Activated CD8-positive, alpha-beta T cell treated with anti-CD3 and anti-CD28 coated beads for 36 hours (primary cell): ENCODE results near the gene PGC. TPM values are rescaled to one million over a fixed set of nuclear protein-coding genes. Genes with fewer than 3 reads are reported as not detected.
A peak's percentile ranks its signal among the peaks of the same experiment; 100 is the strongest.

Experiments used
- ATAC-seq: fragments of 200-7000 bp; cut with Tn5 transposase; one replicate; pipeline ENCODE4 v1.10.0; 2021; ENCODE audit warnings: mild to moderate bottlenecking, moderate library complexity
- CTCF ChIA-PET: fragments of 350-600 bp; sonication (Branson Sonifier 250); formaldehyde crosslinking; loops from one replicate; lab custom pipeline; 2021; ENCODE audit warnings: antibody characterized with exemption; lab: Charles Lee
- POLR2A ChIA-PET: fragments of 350-600 bp; sonication (Branson Sonifier 250); formaldehyde crosslinking; loops from one replicate; lab custom pipeline; 2021; ENCODE audit warnings: antibody characterized with exemption; lab: Charles Lee
- DNase-seq: peaks from one replicate; pipeline ENCODE4 v3.0.0-alpha.2; 2020
- H3K27ac Mint-ChIP-seq: one replicate; pipeline ENCODE4 v1.8.0; 2021; ENCODE audit warnings: mild to moderate bottlenecking, mixed read lengths
- H3K27me3 Mint-ChIP-seq: one replicate; pipeline ENCODE4 v1.8.0; 2021; ENCODE audit warnings: mixed read lengths
- H3K36me3 Mint-ChIP-seq: one replicate; pipeline ENCODE4 v1.8.0; 2021; ENCODE audit warnings: low read depth, mixed read lengths
- H3K4me1 Mint-ChIP-seq: one replicate; pipeline ENCODE4 v1.8.0; 2021; ENCODE audit warnings: low read depth, mixed read lengths
- H3K4me3 Mint-ChIP-seq: one replicate; pipeline ENCODE4 v1.8.0; 2021; ENCODE audit warnings: mild to moderate bottlenecking, moderate library complexity, mixed read lengths
- H3K9me3 Mint-ChIP-seq: one replicate; pipeline ENCODE4 v1.8.0; 2021; ENCODE audit warnings: mixed read lengths
- intact Hi-C: fragments of 100-400 bp; cut with micrococcal nuclease; formaldehyde crosslinking; loops from one replicate; pipeline ENCODE4 v1.10.0; 2022
- total RNA-seq, 2 experiments: library from RNA; stranded (reverse); gene quantifications; one replicate each; pipeline ENCODE4 v1.2.3, GENCODE V29; 2021
- TF ChIP-seq, protein P1 (sequence below): fragments of 200-600 bp; IDR thresholded peaks from one replicate; pipeline ENCODE4 v1.8.0; 2022; ENCODE audit warnings: antibody characterized with exemption, mild to moderate bottlenecking

The PGC gene
- total RNA-seq, 2 experiments from 2014 or later: not detected

DNA sequence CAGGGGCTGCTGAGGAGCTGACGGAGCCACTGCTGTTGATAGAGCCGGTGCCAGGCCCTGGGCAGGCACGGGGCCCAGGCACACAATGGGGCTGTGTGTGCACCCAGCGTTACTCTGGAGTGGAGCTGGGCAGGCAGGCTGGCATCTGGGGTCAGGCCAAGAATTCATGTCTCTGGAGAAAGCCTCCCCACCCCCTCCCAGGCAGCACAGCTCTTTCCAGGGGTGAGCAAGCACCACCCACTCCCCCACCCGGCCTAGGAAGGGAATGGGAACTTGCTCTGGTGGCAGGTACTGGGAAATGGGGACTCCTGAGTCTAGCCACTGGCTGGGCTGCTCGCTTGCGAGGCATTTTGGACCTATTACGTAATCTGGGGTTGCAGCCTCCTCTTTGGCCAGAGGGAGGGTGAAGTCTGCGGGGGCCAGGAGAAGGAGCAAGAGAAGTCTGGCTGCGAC lies 34.5 kb downstream of the PGC start:
- peaks cover 9% of the 10 kb centered on the region for H3K36me3 Mint-ChIP-seq
- H3K9me3 Mint-ChIP-seq: no peaks in the 10 kb centered on the region
- DNase-seq (no peak), ATAC-seq (no peak)
- peaks cover 40% of the 10 kb centered on the region for H3K4me1 Mint-ChIP-seq
- intact Hi-C loops: no loop called here
- no peak overlapping the region for H3K27ac Mint-ChIP-seq
- POLR2A ChIA-PET: no interaction called here
- CTCF ChIA-PET: no interaction called here
- TF ChIP-seq, protein P1, sequence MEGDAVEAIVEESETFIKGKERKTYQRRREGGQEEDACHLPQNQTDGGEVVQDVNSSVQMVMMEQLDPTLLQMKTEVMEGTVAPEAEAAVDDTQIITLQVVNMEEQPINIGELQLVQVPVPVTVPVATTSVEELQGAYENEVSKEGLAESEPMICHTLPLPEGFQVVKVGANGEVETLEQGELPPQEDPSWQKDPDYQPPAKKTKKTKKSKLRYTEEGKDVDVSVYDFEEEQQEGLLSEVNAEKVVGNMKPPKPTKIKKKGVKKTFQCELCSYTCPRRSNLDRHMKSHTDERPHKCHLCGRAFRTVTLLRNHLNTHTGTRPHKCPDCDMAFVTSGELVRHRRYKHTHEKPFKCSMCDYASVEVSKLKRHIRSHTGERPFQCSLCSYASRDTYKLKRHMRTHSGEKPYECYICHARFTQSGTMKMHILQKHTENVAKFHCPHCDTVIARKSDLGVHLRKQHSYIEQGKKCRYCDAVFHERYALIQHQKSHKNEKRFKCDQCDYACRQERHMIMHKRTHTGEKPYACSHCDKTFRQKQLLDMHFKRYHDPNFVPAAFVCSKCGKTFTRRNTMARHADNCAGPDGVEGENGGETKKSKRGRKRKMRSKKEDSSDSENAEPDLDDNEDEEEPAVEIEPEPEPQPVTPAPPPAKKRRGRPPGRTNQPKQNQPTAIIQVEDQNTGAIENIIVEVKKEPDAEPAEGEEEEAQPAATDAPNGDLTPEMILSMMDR: no peak
- no peaks in the 10 kb centered on the region for H3K27me3 Mint-ChIP-seq
- H3K4me3 Mint-ChIP-seq: no peak overlapping the region

DNA sequence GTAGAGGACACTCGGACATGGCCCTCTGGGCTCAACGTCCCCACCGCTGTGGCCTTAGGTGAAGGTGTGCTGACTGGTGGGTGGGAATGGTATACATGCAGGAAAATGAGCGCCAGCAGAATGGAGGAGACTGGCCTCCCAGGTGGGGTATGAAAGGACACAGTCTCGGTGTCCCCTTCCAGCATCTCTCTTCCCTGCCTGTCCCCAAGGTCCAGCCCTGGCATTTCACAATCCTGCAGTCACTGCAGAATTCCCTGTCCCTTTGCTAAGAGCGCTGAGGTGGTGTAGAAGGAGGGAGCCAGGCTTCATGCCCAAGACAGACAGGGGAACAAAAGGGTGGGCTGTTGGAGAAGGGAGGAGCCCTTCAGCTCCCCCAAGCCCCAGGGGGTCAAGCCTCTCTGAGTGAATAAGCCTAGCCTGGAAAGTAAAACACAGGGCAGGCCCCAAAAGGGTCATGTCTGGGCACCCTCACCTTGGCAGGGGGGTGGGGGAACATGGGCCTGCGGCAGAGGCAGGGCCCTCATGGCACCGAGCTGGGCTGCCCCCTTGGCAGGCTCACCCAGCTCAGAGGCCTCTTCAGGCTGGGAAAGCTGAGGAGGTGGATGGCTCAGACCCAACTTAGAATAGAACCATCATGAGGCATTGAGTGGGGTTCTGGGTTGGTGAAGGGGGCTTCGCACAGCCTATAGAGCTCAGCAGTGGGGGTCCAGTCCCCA lies 35.7 kb downstream of the PGC start:
- POLR2A ChIA-PET: no interaction called here
- no peak for DNase-seq
- peaks cover 9% of the 10 kb centered on the region for H3K36me3 Mint-ChIP-seq

DNA sequence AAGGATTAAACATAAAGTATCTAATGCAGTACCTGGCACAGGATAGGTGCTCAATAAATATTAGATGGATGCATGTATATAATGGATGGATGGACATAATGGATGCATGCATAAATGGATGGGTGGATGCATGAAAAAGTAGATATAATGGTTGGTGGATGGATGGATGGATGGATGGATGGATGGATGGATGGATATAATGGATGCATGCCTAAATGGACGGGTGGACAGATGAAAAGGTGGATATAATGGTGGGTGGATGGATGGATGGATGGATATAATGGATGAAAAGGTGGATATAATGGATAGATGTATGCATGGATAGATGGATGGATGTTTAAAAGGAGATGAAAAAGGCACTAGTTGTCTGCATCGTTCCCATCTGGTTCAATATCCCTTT lies 37.8 kb downstream of the PGC start:
- DNase-seq (no peak), ATAC-seq (no peak)
- POLR2A ChIA-PET: interaction anchor here (1.9 kb wide), 1 partner anchor 20 kb away, joined by 8 read pairs; no protein-coding TSS in a partner anchor
- CTCF ChIA-PET: interaction anchor here (1.8 to 2.0 kb wide), 3 partner anchors 24 to 67 kb away, joined by 4 to 11 read pairs (median 10); no protein-coding TSS in a partner anchor
- peaks cover 44% of the 10 kb centered on the region for H3K4me1 Mint-ChIP-seq
- H3K36me3 Mint-ChIP-seq: peaks cover 9% of the 10 kb centered on the region
- no peak overlapping the region for H3K4me3 Mint-ChIP-seq
- TF ChIP-seq, protein P1: no peak
- H3K9me3 Mint-ChIP-seq: no peaks in the 10 kb centered on the region
- intact Hi-C loops: no loop called here
- H3K27ac Mint-ChIP-seq: no peak overlapping the region
- no peaks in the 10 kb centered on the region for H3K27me3 Mint-ChIP-seq

More for the DNA sequence above, 35.7 kb downstream of the PGC start:
- CTCF ChIA-PET: interaction anchor here (0.6 to 1.4 kb wide), 2 partner anchors 22 to 28 kb away, joined by 3 to 5 read pairs; no protein-coding TSS in a partner anchor
- TF ChIP-seq, protein P1: no peak
- Mint-ChIP-seq H3K27me3 (no peaks in the 10 kb centered on the region), H3K27ac (no peak overlapping the region), H3K9me3 (no peaks in the 10 kb centered on the region), H3K4me1 (peaks cover 42% of the 10 kb centered on the region), H3K4me3 (no peak overlapping the region)
- ATAC-seq: no peak
- intact Hi-C loops: no loop called here

DNA sequence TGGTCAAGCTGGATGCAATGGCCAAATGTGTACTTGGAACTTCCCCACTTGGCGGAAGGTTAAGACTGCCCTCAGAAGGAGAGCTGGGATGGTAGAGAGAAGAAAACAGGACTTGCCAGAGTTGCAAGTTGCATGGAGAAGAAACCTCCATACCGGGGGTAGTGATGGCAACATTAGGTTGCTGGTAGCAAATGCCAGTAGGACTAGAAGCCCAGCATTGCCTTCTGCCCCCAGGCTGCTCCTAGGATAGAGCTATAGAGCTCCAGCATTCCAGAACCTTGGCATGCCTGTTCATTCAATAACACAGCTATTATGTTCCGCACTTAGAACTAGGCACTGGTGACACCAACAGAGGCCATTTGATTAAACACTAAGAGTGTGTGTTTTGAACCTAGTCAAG lies 38.3 kb downstream of the PGC start:
- H3K36me3 Mint-ChIP-seq: peaks cover 9% of the 10 kb centered on the region
- peak overlapping the region; percentile 74 for H3K27ac Mint-ChIP-seq
- peaks cover 41% of the 10 kb centered on the region for H3K4me1 Mint-ChIP-seq
- H3K9me3 Mint-ChIP-seq: no peaks in the 10 kb centered on the region
- intact Hi-C loops: no loop called here
- ATAC-seq (no peak), DNase-seq (no peak)
- no peaks in the 10 kb centered on the region for H3K27me3 Mint-ChIP-seq
- CTCF ChIA-PET: interaction anchor here (1.1 to 2.0 kb wide), 4 partner anchors 24 to 78 kb away, joined by 3 to 11 read pairs (median 7); no protein-coding TSS in a partner anchor
- POLR2A ChIA-PET: interaction anchor here (0.8 to 1.9 kb wide), 3 partner anchors 21 to 166 kb away, joined by 3 to 8 read pairs (median 3); no protein-coding TSS in a partner anchor
- TF ChIP-seq, protein P1: no peak
- no peak overlapping the region for H3K4me3 Mint-ChIP-seq
